Esophagus muscularis mucosa (tissue), 4 donors: Measurements from ENCODE around the gene GIMAP5. TPM values are rescaled to one million over a fixed set of nuclear protein-coding genes. Genes with fewer than 3 reads are reported as not detected.
A peak's percentile ranks its signal among the peaks of the same experiment; 100 is the strongest.

ENCODE experiments used
- DNase-seq: peaks from one replicate; pipeline ENCODE4 v3.0.0-alpha.2; 2017; ENCODE audit errors: extremely low spot score
- H3K27ac ChIP-seq, 4 donors: fragments of 200-600 bp; sonication (generic); replicated peaks in 1 of 4; 1 replicate in 3 of 4; 2 replicates in 1 of 4; pipeline ENCODE4 v1.5.1; 2016 to 2019; ENCODE audit warnings: mild to moderate bottlenecking in 1 of 4
- H3K27me3 ChIP-seq, 4 donors: fragments of 200-600 bp; sonication (generic); one replicate each; pipeline versions ENCODE4 v1.5.1 to v1.6.0; 2016 to 2019
- H3K36me3 ChIP-seq, 4 donors: fragments of 200-600 bp; sonication (generic); one replicate each; pipeline ENCODE4 v1.5.1; 2016 to 2019
- H3K4me1 ChIP-seq, 4 donors: fragments of 200-600 bp; sonication (generic); one replicate each; pipeline ENCODE4 v1.5.1; 2016 to 2019
- H3K4me3 ChIP-seq, 4 donors: fragments of 200-600 bp; sonication (generic); 1 replicate in 2 of 4; 2 replicates in 2 of 4; pipeline ENCODE4 v1.5.1; 2016 to 2019; ENCODE audit warnings: mild to moderate bottlenecking in 4 of 4, moderate library complexity in 1 of 4
- H3K9me3 ChIP-seq, 4 donors: fragments of 200-600 bp; sonication (generic); 1 replicate in 3 of 4; 2 replicates in 1 of 4; pipeline ENCODE4 v1.5.1; 2016 to 2019
- CTCF ChIP-seq, 3 experiments: fragments of 200-600 bp in 2 of 3; fragments of 450-650 bp in 1 of 3; sonication (generic) in 2 of 3; IDR thresholded peaks; one replicate each; pipeline ENCODE4 v1.5.1; 2017 to 2019; ENCODE audit warnings: antibody characterized with exemption in 3 of 3, mild to moderate bottlenecking in 2 of 3, moderate library complexity in 1 of 3
- EP300 ChIP-seq: sonication (generic); formaldehyde crosslinking; IDR thresholded peaks from one replicate; pipeline ENCODE4 v1.6.1; 2017; ENCODE audit warnings: antibody characterized with exemption
- POLR2A ChIP-seq: fragments of 450-650 bp; IDR thresholded peaks from one replicate; pipeline ENCODE4 v1.6.1; 2017; ENCODE audit warnings: antibody characterized with exemption, moderate library complexity, mild to moderate bottlenecking, low read depth
- POLR2AphosphoS5 ChIP-seq, 2 donors: sonication (generic); formaldehyde crosslinking; IDR thresholded peaks; one replicate each; pipeline ENCODE4 v1.6.1; 2017; ENCODE audit warnings: antibody characterized with exemption in 2 of 2
- WGBS: methylation state at CpG from one replicate; pipeline ENCODE4 v1.1.5; 2018; 5-methylcytosine and 5-hydroxymethylcytosine counted together
- intact Hi-C: fragments of 100-400 bp; cut with DNase I; formaldehyde crosslinking; loops from one replicate; pipeline ENCODE4 v1.15.1; 2023
- total RNA-seq, 4 donors: library from RNA; depleted of rRNA; stranded (reverse); fragments of >200 nt; gene quantifications; one replicate each; pipeline versions ENCODE4 v1.1.0 to v1.2.1, GENCODE V29; 2016

Gene GIMAP5
- total RNA-seq, 4 donors from 2014 or later, result 26.9 to 48.2 (median 28.6) TPM

- 76% methylated on average over 5 of the region's 5 CpGs for WGBS
- TF ChIP-seq POLR2AphosphoS5 (IDR thresholded peaks at IDR 0.05) (no peak), EP300 (no peak), POLR2A (no peak), CTCF (IDR thresholded peaks at IDR 0.05) (no peak)
- peak; percentile 62 for DNase-seq
- no peak overlapping the region for H3K27ac ChIP-seq
- H3K4me1 ChIP-seq, result peaks cover 0 to 2% (median 0%) of the 10 kb centered on the region in 4 donors
- no peaks in the 10 kb centered on the region for H3K27me3 ChIP-seq
- H3K4me3 ChIP-seq, result no peak overlapping the region
- H3K9me3 ChIP-seq, result peaks cover 0 to 3% (median 0%) of the 10 kb centered on the region in 4 donors
- no peaks in the 10 kb centered on the region for H3K36me3 ChIP-seq
- intact Hi-C loops, result no loop called here
These were observed 4.3 kb upstream of the GIMAP5 start for GRCh38 chr7:150732786-150733481.

- H3K9me3 ChIP-seq, result no peaks in the 10 kb centered on the region
- TF ChIP-seq EP300 (no peak), POLR2A (no peak), CTCF (IDR thresholded peaks at IDR 0.05) (no peak)
- intact Hi-C loops, result no loop called here
- no peak overlapping the region for H3K27ac ChIP-seq
- H3K4me3 ChIP-seq, result no peak overlapping the region
- peak; percentile 50 for DNase-seq
- peaks cover 0 to 2% (median 0%) of the 10 kb centered on the region in 4 donors for H3K4me1 ChIP-seq
- H3K27me3 ChIP-seq, result no peaks in the 10 kb centered on the region
- no peaks in the 10 kb centered on the region for H3K36me3 ChIP-seq
- WGBS, result 96% methylated on average over 5 of the region's 5 CpGs
These were observed 3.6 kb upstream of the GIMAP5 start for GRCh38 chr7:150733482-150734095.

- intact Hi-C loops, result no loop called here
- H3K36me3 ChIP-seq, result no peaks in the 10 kb centered on the region
- H3K27me3 ChIP-seq, result no peaks in the 10 kb centered on the region
- DNase-seq, result peak; percentile 68
- H3K4me1 ChIP-seq, result peaks cover 0 to 2% (median 0%) of the 10 kb centered on the region in 4 donors
- no peaks in the 10 kb centered on the region for H3K9me3 ChIP-seq
- no peak for TF ChIP-seq EP300
- no peak for TF ChIP-seq POLR2AphosphoS5 (IDR thresholded peaks at IDR 0.05)
- no peak for TF ChIP-seq CTCF (IDR thresholded peaks at IDR 0.05)
- no peak for TF ChIP-seq POLR2A
- no peak overlapping the region for H3K4me3 ChIP-seq
- H3K27ac ChIP-seq, result no peak overlapping the region
- 79% methylated on average over 2 of the region's 3 CpGs for WGBS
These were observed 3.0 kb upstream of the GIMAP5 start for GRCh38 chr7:150734254-150734653.

- intact Hi-C loops, result no loop called here
- Histone ChIP-seq H3K9me3 (no peaks in the 10 kb centered on the region), H3K4me3 (no peak overlapping the region), H3K36me3 (peaks cover 0 to 4% (median 0%) of the 10 kb centered on the region in 4 donors), H3K27ac (peak overlapping the region in 1 of 4 donors; percentile 64), H3K27me3 (no peaks in the 10 kb centered on the region), H3K4me1 (peaks cover 0 to 2% (median 0%) of the 10 kb centered on the region in 4 donors)
- TF ChIP-seq POLR2A (no peak), EP300 (no peak), POLR2AphosphoS5 (IDR thresholded peaks at IDR 0.05) (no peak)
- DNase-seq, result no peak
- WGBS, result 56% methylated on average over 3 of the region's 3 CpGs
These were observed 1.4 kb upstream of the GIMAP5 start for GRCh38 chr7:150735596-150736358.

GRCh38 chr7:150736864-150737263, 354 bp upstream of the GIMAP5 start:
- WGBS, result 60% methylated on average over 4 of the region's 4 CpGs

More at GRCh38 chr7:150736864-150737263, 354 bp upstream of the GIMAP5 start:
- no peaks in the 10 kb centered on the region for H3K27me3 ChIP-seq
- H3K9me3 ChIP-seq, result no peaks in the 10 kb centered on the region
- DNase-seq, result no peak
- H3K36me3 ChIP-seq, result peaks cover 0 to 15% (median 0%) of the 10 kb centered on the region in 4 donors
- intact Hi-C loops, result no loop called here
- TF ChIP-seq POLR2A (no peak), POLR2AphosphoS5 (IDR thresholded peaks at IDR 0.05) (no peak), CTCF (IDR thresholded peaks at IDR 0.05) (no peak), EP300 (no peak)
- peak overlapping the region; percentile 64 to 77 (median 73) for H3K27ac ChIP-seq
- peak overlapping the region; percentile 48 to 59 (median 52) for H3K4me3 ChIP-seq
- peaks cover 0 to 9% (median 1%) of the 10 kb centered on the region in 4 donors for H3K4me1 ChIP-seq
